ENCODE data around the gene SEC63.

SEC63 gene

DNA sequence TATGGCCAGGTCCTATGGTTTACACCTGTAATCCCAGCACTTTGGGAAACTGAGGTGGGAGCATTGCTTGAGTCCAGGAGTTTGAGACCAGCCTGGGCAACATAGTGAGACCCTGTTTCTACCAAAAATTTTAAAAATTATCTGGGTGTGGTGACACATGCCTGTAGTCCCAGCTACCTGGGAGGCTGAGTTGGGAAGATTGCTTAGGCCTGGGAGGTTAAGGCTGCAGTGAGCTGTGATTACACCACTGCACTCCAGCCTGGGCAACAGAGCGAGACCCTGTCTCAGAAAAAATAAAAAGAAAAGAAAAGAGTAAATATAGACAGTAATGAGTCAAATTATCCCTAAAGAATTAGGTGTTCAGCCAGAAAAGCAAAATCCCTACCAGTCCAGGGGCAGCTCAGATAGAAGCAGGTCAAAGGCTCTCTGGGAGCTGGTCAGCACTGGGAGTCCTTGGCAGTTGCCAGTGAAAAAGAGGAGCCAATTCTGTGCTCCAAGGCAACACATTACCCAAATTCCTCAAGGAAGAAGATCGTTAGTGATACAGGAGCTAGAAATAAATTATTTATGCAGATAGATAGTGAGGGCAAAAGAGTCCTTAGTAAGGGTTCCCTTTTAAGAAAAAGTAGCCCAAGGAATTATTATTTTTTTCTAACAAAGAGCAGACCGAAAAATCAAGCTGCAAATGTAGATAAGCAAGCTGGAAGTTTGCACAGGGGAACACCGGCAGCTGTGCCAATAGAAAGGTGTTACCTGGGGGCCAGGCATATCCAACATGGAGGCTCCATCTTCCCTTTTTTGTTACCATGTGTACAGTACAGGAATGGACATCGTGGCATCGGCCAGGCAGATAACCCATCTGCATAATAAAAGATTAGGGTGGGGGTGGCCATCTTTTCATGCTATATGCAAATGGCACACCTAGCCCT lies 31.4 kb upstream of the SEC63 start:
- Histone ChIP-seq H3K27me3 (ENCODE audit: control insufficient read depth, insufficient read depth, low read length) (no peaks in the 10 kb centered on the region), H3K9ac (ENCODE audit: low read length) (no peak overlapping the region), H3K36me3 (ENCODE audit: control insufficient read depth, insufficient read depth, low read length) (no peaks in the 10 kb centered on the region), H3K4me3 (ENCODE audit: low read length) (no peak overlapping the region), H3K27ac (ENCODE audit: low read depth, low read length) (no peak overlapping the region), H3K4me1 (ENCODE audit: control insufficient read depth, insufficient read depth, low read length) (no peaks in the 10 kb centered on the region)

DNA sequence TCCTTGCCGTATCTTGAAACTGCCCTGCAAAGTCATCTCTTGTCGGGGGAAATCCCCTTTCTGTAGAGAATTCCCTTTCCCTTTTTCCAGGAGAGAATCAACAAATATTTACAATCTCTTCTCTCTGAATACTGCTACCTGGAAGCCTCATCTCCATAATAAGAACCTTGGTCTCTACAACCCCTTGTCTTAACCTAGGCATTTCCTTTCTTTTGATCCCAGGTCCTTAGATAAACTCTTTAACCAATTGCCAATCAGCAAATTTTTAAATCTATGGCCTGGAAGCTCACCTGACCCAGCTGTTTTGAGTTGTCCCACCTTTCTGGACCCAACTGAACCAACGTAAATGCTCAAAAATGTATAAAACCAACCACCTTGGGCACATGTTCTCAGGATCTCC lies 30.6 kb upstream of the SEC63 start:
- no peaks in the 10 kb centered on the region for H3K4me1 ChIP-seq (ENCODE audit: control insufficient read depth, insufficient read depth, low read length)
- no peak overlapping the region for H3K9ac ChIP-seq (ENCODE audit: low read length)
- H3K4me3 ChIP-seq (ENCODE audit: low read length): no peak overlapping the region
- no peaks in the 10 kb centered on the region for H3K27me3 ChIP-seq (ENCODE audit: control insufficient read depth, insufficient read depth, low read length)
- no peak overlapping the region for H3K27ac ChIP-seq (ENCODE audit: low read depth, low read length)
- H3K36me3 ChIP-seq (ENCODE audit: control insufficient read depth, insufficient read depth, low read length): no peaks in the 10 kb centered on the region

DNA sequence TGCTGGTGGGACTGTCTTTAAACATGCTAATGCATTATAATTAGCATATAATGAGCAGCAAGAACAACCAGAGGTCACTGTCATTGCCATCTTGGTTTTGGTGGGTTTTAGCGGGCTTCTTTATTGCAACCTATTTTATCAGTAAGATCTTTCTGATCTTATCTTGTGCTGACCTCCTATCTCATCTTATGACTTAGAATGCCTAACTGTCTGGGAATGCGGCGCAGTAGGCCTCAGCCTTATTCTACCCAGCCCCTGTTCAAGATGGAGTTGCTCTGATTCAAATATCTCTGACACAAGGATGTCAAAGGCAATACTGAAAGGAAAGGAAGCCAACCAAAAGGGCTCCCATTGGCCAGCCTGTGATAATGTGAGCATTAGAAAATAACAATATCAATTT lies 29.8 kb upstream of the SEC63 start:
- Histone ChIP-seq H3K27me3 (ENCODE audit: control insufficient read depth, insufficient read depth, low read length) (no peaks in the 10 kb centered on the region), H3K4me1 (ENCODE audit: control insufficient read depth, insufficient read depth, low read length) (no peaks in the 10 kb centered on the region), H3K27ac (ENCODE audit: low read depth, low read length) (no peak overlapping the region), H3K9ac (ENCODE audit: low read length) (no peak overlapping the region), H3K4me3 (ENCODE audit: low read length) (no peak overlapping the region), H3K36me3 (ENCODE audit: control insufficient read depth, insufficient read depth, low read length) (no peaks in the 10 kb centered on the region)

GRCh38 chr6:107985701-107986100 lies 27.7 kb upstream of the SEC63 start:
- H3K36me3 ChIP-seq (ENCODE audit: control insufficient read depth, insufficient read depth, low read length): no peaks in the 10 kb centered on the region
- no peak overlapping the region for H3K4me3 ChIP-seq (ENCODE audit: low read length)
- no peaks in the 10 kb centered on the region for H3K4me1 ChIP-seq (ENCODE audit: control insufficient read depth, insufficient read depth, low read length)
- no peak overlapping the region for H3K9ac ChIP-seq (ENCODE audit: low read length)
- no peak overlapping the region for H3K27ac ChIP-seq (ENCODE audit: low read depth, low read length)
- no peaks in the 10 kb centered on the region for H3K27me3 ChIP-seq (ENCODE audit: control insufficient read depth, insufficient read depth, low read length)

- H3K9ac ChIP-seq (ENCODE audit: low read length): no peak overlapping the region
- H3K4me1 ChIP-seq (ENCODE audit: control insufficient read depth, insufficient read depth, low read length): no peaks in the 10 kb centered on the region
- H3K4me3 ChIP-seq (ENCODE audit: low read length): no peak overlapping the region
- H3K27me3 ChIP-seq (ENCODE audit: control insufficient read depth, insufficient read depth, low read length): no peaks in the 10 kb centered on the region
- no peak overlapping the region for H3K27ac ChIP-seq (ENCODE audit: low read depth, low read length)
- no peaks in the 10 kb centered on the region for H3K36me3 ChIP-seq (ENCODE audit: control insufficient read depth, insufficient read depth, low read length)
These were observed 25.8 kb upstream of the SEC63 start for GRCh38 chr6:107983811-107984210.

- Histone ChIP-seq H3K36me3 (ENCODE audit: control insufficient read depth, insufficient read depth, low read length) (no peaks in the 10 kb centered on the region), H3K27ac (ENCODE audit: low read depth, low read length) (no peak overlapping the region), H3K27me3 (ENCODE audit: control insufficient read depth, insufficient read depth, low read length) (no peaks in the 10 kb centered on the region), H3K4me1 (ENCODE audit: control insufficient read depth, insufficient read depth, low read length) (no peaks in the 10 kb centered on the region), H3K4me3 (ENCODE audit: low read length) (no peak overlapping the region), H3K9ac (ENCODE audit: low read length) (no peak overlapping the region)
These were observed 24.5 kb upstream of the SEC63 start for GRCh38 chr6:107982486-107982885.

DNA sequence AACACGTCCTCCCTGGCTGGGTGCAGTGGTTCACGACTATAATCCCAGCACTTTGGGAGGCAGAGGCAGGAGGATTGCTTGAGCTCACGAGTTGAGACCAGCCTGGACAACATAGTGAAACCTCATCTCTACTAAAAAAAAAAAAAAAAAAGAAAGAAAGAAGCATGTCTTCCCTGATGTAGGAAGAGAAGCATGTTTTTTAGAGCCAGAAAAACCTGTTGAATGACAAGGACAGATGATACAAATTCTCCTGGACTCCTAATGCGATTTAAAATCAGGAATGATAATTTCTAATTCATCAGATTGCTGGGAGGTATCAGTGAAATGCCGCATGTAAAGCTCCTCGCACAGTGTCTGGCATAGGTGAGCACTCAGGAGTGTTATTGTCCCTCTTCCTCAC lies 23.7 kb upstream of the SEC63 start:
- Histone ChIP-seq H3K4me3 (ENCODE audit: low read length) (no peak overlapping the region), H3K9ac (ENCODE audit: low read length) (no peak overlapping the region), H3K36me3 (ENCODE audit: control insufficient read depth, insufficient read depth, low read length) (no peaks in the 10 kb centered on the region), H3K27me3 (ENCODE audit: control insufficient read depth, insufficient read depth, low read length) (no peaks in the 10 kb centered on the region), H3K4me1 (ENCODE audit: control insufficient read depth, insufficient read depth, low read length) (no peaks in the 10 kb centered on the region), H3K27ac (ENCODE audit: low read depth, low read length) (no peak overlapping the region)

- no peaks in the 10 kb centered on the region for H3K36me3 ChIP-seq (ENCODE audit: control insufficient read depth, insufficient read depth, low read length)
- H3K27ac ChIP-seq (ENCODE audit: low read depth, low read length): no peak overlapping the region
- H3K4me1 ChIP-seq (ENCODE audit: control insufficient read depth, insufficient read depth, low read length): no peaks in the 10 kb centered on the region
- no peak overlapping the region for H3K4me3 ChIP-seq (ENCODE audit: low read length)
- no peaks in the 10 kb centered on the region for H3K27me3 ChIP-seq (ENCODE audit: control insufficient read depth, insufficient read depth, low read length)
- no peak overlapping the region for H3K9ac ChIP-seq (ENCODE audit: low read length)
These were observed 19.3 kb upstream of the SEC63 start for GRCh38 chr6:107977283-107977682.

DNA sequence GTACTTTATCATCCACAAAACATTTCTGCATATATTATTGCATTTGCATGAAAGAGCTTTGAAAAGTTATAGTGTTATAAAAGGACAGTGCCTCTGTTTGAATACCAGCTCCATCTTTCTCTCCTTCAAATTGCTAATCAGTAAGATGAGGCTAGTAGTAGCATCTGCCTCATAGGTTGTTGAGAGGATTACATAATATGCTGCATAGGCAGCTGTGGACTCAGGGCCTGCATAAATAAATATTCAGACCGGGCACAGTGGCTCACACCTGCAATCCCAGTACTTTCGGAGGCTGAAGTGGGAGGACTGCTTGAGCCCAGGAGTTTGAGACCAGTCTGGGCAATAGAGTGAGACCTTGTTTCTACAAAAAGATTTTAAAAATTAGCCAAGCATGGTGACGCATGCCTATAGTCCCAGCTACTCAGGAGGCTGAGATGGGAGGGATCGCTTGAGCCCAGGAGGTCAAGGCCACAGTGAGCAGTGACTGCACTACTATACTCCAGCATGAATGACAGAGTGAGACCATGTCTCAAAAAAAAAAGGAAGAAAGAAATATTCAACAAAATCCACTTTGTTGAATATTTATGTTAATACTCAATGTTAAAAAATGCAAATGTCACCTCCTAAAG lies 18.3 kb upstream of the SEC63 start:
- no peak overlapping the region for H3K9ac ChIP-seq (ENCODE audit: low read length)
- H3K27ac ChIP-seq (ENCODE audit: low read depth, low read length): no peak overlapping the region
- no peaks in the 10 kb centered on the region for H3K36me3 ChIP-seq (ENCODE audit: control insufficient read depth, insufficient read depth, low read length)
- no peak overlapping the region for H3K4me3 ChIP-seq (ENCODE audit: low read length)
- H3K27me3 ChIP-seq (ENCODE audit: control insufficient read depth, insufficient read depth, low read length): no peaks in the 10 kb centered on the region
- H3K4me1 ChIP-seq (ENCODE audit: control insufficient read depth, insufficient read depth, low read length): no peaks in the 10 kb centered on the region

- no peak overlapping the region for H3K27ac ChIP-seq (ENCODE audit: low read depth, low read length)
- no peaks in the 10 kb centered on the region for H3K4me1 ChIP-seq (ENCODE audit: control insufficient read depth, insufficient read depth, low read length)
- no peaks in the 10 kb centered on the region for H3K27me3 ChIP-seq (ENCODE audit: control insufficient read depth, insufficient read depth, low read length)
- no peak overlapping the region for H3K4me3 ChIP-seq (ENCODE audit: low read length)
- H3K9ac ChIP-seq (ENCODE audit: low read length): no peak overlapping the region
- H3K36me3 ChIP-seq (ENCODE audit: control insufficient read depth, insufficient read depth, low read length): no peaks in the 10 kb centered on the region
These were observed 15.6 kb upstream of the SEC63 start for GRCh38 chr6:107973594-107973993.

DNA sequence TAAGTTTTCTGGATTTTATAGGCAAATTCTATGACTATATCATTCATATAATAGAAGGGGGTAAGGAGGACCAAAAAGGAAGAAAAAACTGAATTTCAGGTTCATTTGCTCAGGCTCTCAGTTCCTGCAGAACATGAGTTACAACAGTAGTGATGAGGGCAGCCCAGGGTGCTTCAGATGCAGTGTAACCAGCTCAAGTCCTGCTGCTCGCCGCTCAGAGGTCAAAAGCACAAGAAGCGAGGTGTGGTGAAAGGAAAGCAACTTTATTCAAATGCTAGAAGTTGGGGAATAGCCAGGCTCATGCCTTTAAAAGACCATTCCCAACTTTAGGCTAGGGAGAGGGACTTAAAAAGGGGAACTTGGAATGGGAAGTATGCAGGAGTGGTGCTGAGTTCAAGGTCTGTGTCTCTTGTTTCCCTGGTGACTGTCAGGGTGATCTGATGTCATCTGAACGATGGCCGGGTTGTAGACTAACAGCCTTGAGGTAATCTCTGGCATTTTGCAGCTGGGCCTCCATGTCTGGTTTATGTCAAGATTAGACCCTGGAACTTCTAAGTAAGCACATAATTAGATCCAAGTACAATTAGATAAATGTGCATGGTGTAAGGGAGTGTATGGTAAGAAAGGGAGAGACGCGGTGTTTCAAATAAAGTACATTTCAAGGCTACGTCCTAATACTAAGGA lies 14.5 kb upstream of the SEC63 start:
- Histone ChIP-seq H3K9ac (ENCODE audit: low read length) (no peak overlapping the region), H3K4me3 (ENCODE audit: low read length) (no peak overlapping the region), H3K4me1 (ENCODE audit: control insufficient read depth, insufficient read depth, low read length) (no peaks in the 10 kb centered on the region), H3K27me3 (ENCODE audit: control insufficient read depth, insufficient read depth, low read length) (no peaks in the 10 kb centered on the region), H3K36me3 (ENCODE audit: control insufficient read depth, insufficient read depth, low read length) (no peaks in the 10 kb centered on the region), H3K27ac (ENCODE audit: low read depth, low read length) (no peak overlapping the region)

GRCh38 chr6:107971181-107971580 lies 13.2 kb upstream of the SEC63 start:
- H3K9ac ChIP-seq (ENCODE audit: low read length): no peak overlapping the region
- no peaks in the 10 kb centered on the region for H3K27me3 ChIP-seq (ENCODE audit: control insufficient read depth, insufficient read depth, low read length)
- no peaks in the 10 kb centered on the region for H3K4me1 ChIP-seq (ENCODE audit: control insufficient read depth, insufficient read depth, low read length)
- H3K27ac ChIP-seq (ENCODE audit: low read depth, low read length): no peak overlapping the region
- no peak overlapping the region for H3K4me3 ChIP-seq (ENCODE audit: low read length)
- H3K36me3 ChIP-seq (ENCODE audit: control insufficient read depth, insufficient read depth, low read length): no peaks in the 10 kb centered on the region

Measured in rectal smooth muscle tissue (tissue), 1 donor.